Measurements from ENCODE around the gene UQCC2.

- TF ChIP-seq CTCF (conservative IDR thresholded peaks at IDR 0.05; ENCODE audit: low read length) (no peak), EZH2phosphoT487 (IDR thresholded peaks at IDR 0.05; ENCODE audit: borderline replicate concordance, low read depth, low read length) (no peak)
Measured at GRCh38 chr6:33708516-33709204, 2.8 kb downstream of the UQCC2 start.
